NCI-H128 (cell line): Measurements from ENCODE around the gene NRXN3.

Experiments
- DNase-seq: peaks from one replicate; lab custom pipeline; 2025; ENCODE audit not compliant: unreplicated experiment; lab: John Stamatoyannopoulos, UW

The NRXN3 gene

DNA sequence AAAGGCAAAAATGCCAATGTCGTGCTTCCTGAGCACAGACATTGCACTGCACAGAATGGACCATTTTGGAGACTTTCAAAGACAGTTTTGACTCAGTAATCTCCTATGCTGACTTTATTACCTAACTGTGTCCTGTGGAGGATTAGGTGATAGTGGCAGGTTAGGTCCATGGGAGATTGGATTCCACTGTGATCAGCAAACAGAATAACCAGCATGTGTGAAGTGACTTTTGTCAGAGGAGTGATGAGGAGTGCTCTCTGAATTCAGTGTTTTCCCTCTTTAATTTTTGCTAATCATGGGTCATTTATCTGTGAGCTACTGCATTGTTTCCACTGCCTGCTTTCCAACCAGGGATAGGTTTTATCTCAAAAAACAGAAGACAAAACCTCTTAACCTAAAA is 1378.7 kb downstream of the NRXN3 start:
- no peak for DNase-seq

DNA sequence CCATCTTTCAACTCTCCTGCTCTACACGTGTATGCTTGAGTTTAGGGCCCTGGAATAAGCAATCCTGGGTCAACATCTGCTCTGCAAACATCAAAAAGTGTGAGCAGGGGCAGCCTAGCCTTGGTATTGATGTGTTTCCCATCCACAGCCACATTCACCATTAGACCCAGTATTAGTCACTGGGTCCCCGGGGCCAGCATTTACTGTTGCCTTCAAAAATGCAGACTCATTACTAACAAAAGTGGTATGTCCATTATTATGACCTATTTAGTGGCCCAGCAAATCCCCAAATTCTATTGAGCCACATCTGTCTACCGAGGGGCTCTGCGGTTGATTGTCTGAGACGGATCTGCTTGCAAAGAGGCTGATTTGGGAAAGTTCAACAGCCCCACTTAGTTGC is 1379.3 kb downstream of the NRXN3 start:
- DNase-seq = no peak

DNA sequence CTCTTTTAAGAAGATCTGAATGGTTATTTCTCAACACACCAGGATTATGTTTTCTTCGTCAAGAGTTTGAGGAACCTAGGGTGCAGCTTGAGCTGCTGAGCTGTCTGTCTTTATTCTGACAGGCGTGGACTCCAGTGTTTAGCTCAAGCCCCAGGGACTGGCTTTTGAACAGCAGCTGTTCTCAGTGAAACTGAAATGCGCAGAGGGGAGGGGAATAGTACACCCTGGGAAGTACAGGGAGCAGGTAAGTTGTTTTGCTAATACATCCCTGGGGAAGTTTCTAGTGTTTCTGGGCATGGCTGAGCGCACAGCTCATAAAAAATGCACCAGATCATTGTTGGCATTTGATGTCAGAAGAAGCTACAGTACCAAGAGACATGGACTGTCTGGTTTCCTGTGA is 1381.3 kb downstream of the NRXN3 start:
- peak; percentile 57 for DNase-seq

DNA sequence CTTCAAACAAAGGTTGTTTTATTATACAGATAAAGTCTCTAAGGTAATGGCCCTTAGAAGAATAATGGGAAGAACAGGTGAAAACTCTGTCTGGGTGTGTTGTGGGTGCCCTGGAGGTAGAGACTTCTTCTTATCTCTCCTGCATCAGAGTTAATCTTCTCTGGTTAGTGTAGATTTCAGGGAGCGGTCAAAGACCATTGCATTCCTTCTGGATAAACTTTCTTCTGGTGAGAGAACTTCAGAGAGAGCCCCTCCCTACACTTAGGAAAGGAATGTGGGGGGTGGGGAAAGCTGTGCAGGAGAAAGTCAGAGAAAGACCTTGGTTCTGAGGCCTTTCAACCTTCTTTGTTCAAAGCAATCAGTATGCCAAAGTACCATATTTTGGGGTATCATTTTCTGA is 1382.6 kb downstream of the NRXN3 start:
- no peak for DNase-seq

DNA sequence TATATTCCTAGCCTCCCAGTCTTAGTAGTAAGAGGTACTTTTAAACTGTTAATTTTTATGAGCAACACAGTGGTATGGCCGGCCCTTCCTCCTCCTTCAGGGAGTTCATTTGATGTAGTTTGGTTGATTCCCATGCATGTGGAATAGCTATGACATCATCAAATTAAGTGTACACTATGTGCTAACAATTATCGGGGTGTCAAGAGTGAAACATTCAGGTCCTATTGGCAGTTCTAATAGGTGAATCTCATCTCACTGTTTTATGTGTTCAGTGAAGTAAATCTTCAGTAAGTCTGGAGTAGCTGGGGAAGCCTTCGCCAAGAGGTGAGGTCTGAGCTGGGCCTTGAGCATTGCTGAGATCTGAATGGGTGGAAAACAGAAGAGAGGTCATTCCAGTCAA is 1384.6 kb downstream of the NRXN3 start:
- DNase-seq = no peak

DNA sequence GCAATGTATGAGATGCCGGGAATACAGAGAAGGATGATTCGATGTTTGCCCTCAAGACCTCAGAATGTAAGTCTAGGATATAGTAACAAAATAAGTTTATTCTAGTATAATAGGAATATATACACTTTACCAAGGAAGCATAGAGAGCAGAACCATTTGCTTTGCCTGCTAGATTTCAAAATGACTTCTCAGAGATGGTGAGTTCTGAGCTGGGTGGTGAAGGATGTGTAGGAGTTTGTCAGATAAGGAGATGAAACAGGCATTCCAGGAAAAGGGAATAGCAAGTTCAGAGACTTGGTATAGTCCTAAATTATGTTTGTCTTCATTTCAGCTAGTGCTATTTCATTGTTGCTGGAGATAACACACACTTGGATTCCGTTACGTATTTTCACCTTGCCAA is 1385.3 kb downstream of the NRXN3 start:
- DNase-seq = no peak

DNA sequence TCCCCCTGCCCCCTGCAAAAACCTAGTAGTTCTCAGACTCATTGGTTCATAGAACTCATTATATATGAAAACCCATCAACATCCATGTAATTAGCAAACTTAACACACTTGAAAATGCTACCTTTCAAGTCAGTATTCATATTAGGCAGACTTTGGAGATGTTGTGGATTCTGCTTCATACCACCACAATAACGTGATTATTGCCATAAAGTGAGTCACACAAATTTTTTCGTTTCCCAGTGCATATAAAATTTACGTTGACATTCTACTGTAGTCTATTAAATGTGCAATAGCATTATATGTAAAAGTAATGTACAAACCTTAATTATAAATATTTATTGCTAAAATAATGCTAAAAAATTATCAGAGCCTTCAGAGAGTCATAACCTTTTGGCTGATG is 1387.1 kb downstream of the NRXN3 start:
- DNase-seq = no peak

DNA sequence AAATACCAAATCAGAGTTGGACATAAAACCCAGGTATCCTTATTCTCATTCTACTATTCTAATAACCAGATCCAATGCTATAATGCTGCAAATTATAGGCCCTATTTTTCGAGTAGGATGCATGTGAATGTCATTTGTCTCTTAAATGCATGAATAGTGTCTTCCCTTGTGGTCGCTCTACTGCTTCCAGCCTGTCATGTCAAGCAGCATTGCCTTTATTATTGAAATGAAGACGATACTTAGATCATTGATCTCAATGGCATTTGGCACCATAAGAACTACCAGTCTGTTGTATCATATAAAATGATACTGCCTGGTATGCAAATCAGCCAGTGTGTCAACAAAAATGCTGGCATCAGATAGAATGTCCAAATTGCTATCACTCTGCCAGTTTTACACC is 1392.0 kb downstream of the NRXN3 start:
- no peak for DNase-seq

DNA sequence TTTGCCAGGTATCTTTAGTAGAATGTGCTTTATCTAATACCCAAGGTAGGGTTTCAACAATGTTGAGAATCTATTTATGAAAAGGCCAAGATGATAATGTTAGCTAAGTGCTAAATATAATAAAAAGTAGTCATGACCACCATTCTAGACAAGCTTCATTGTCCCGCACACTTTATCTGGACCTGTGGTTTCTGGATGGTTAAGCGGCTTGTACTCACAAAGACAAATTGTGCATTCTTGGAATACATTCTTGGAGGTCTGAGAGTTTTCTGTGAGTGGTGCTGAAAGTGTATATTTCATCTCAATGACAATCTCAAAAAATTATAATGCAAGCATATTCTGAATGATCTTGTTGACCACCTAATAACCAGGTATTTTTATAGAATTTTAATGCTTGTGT is 1394.2 kb downstream of the NRXN3 start:
- no peak for DNase-seq

DNA sequence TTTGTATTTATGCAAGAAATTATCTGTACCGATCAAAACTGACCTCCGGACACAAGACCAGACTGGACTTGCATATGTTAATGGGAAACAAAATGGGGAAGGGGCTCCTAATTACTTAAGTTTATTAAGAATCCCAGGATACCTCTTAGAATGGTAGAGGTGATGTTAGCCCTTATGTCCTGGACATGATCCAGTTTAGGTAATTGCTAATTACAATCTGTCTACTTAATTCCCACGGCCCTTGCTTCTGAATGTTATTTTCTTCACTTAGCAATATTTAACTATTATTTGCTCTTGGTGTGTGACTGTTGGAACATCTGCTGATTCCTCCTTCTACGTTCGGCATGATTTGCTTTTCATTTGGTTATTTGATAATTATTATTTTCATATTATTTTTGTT is 1397.1 kb downstream of the NRXN3 start:
- DNase-seq = no peak

DNA sequence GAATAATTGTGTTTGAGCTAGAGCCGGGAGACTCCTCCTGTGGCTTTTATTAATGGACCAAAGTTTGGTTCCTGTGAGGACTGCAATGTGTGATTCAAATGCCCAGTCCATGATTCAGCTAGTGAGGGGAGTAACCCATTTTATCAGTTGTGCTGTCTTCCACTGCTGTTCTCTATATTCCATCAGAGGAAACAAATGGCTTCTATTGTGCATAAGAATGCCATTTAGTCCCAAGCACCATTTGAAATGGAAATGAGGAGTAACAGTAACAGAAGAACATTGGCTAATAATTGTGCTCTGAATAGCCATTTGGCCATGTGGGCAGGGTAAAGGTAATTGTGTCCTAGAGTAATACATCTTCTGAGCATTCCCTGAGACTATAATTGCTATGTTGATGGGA is 1398.4 kb downstream of the NRXN3 start:
- DNase-seq = no peak

DNA sequence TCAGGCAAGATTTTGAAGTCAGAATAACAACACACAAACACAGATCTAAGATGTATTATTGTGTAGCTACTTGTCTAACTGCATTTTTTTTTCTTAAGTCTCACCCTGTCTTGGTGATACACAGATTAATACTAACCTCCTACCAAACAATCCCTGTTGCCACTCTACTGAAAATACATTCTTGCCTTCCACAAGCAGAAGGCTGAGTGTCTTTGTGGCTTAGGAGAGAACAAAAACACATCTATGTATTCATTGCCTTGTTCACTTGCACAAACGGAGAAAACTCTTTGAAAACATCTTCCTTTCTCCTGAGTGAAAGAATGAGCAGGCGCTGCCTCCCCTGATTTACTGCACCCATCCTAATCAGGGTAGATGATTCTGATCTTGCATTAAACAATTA is 1398.9 kb downstream of the NRXN3 start:
- DNase-seq = no peak

DNA sequence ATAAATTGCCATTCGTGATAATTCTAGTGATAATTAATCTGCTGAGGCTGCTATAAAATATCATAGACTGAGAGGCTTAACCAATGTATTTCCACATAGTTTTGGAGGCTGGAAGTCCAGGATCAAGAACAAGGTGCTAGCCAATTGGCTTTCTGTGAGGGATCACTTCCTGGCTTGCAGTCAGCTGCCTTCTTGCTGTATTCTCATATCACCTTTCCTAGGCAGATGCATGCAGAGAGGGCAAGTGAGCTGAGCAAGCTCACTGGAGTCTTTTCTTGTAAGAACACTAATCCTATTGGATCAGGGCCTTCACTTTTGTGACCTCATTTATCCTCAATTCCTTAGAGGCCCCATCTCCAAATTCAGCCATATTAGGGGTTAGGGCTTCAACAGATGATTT is 1400.5 kb downstream of the NRXN3 start:
- DNase-seq = no peak

DNA sequence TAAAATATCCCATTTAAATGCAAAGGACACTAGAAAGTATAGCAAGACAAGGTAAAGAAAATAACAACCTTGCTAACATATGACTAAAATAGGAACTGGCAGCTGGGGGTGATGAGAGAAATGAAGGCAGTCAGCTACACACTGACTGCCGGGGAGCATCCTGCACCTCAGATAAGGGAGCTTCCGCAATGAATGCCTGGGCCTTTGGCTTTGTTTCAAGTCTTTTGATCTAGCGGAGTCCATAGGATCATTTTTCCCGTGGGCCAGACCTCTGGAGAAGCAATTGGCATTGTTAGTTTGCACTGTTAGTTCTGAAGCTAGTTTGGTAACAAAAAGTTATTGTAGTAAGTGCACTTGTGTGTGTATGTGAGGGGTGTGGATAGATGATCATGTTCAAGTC is 1401.2 kb downstream of the NRXN3 start:
- peak; percentile 30 for DNase-seq

DNA sequence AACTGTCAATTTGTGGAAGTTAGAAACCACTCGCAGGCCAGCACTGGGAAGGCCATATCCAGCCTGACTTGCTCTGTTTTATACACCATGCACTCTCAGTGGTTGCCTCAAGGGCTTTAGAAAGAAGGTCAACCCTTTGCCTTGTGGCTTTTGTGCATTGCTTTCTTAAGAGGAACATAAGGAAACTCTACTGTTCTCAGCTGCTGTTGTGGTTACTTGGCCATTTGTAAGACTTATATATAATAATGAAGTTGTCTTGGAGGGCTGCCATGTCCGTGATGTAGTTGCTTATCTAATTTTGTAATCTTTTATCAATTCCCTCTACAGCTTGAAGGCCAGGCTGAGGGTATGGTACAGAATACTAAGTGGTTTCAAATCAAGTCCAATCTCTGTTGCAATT is 1403.3 kb downstream of the NRXN3 start:
- no peak for DNase-seq

DNA sequence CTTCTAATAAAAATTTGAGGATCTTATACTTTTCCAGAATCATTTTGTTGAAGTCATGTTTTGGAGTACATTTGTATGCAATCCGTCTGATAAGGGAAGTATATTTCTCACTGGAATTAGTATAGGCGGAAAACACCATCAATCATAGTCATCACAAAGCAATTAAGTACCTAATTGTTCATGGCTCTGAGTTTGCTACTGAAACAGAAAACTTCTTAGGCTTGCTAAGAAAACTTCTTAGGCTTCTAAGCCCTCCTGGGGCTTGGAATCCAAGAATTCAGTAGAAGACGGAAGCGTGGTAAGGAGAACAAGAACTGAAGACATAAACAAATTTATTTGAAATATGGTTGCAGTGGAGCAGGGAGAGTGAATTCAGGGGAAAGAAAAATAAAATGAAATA is 1404.9 kb downstream of the NRXN3 start:
- no peak for DNase-seq

DNA sequence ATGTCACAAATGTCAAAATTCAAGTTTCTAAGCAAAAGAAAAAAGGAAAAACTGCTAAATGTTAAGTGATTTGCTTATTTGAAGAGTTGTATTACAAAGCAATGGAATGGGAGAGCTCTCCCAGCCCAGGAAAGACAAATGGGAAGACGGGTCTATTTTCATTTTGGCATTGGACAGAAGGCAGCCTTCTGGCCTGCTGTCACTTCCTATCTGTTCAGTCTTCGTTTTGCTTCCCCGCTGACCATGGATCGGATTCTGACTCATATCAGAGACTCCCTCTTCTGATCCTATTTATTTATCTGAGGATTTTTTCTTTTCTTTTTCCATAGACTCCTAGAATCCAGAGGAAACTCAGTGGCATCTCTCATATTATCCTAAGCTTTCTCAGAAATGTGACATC is 1406.3 kb downstream of the NRXN3 start:
- no peak for DNase-seq

DNA sequence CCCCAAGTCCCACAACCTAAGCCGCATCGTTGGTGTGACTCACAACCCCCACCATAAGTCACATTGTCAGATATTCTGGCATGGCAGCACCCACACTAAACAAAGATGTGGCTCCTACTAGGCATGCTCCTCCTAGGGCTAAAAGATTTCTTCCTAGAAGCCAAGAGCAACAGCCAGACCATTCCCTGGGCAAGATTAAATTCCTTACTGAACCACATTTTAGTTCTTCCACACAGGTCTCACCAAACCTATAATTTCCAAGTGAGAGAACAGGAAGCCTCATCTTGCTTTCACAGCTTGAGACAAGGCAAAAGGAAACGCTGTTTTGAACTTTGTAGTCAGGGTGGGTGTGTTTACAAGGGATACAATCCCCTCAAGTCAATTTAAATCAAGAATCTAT is 1408.3 kb downstream of the NRXN3 start:
- DNase-seq = no peak

DNA sequence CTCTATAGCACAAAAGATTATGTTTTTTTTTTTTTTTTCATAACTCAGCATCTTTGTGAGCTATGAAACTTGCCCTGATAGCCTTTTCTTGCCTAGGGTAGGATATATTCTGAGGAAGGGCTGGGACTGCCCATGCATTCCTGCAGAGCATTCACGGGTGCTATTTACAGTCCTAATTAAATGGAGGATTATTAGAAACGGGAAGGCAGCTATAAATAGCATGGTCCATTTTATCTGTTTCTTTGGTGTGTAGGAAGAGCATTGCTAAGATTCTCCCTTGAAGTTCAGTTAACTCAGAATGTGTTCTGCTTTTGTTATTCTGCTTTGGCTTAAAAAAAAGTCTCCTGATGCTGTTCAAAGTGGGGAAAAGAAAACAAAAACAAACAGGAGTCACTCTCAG is 1410.2 kb downstream of the NRXN3 start:
- DNase-seq = no peak

DNA sequence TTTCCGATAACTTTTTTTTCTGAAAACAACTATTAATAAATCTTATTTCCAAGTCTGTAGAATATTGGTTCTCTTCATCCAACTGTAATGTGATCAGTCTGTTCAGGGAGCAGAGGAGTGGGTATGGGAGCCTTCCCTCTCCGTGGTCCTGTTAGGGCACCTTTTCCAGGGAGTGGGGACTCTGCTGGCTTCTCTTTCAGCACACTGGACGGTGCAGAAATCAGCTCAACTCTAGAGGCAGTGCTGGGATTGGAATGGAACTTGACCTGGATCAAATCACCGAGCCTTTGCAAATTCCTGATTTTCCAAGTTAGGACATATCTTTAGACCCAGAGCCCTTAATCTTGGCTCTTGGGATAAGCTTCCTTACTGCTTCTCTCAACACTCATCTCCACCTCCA is 1410.7 kb downstream of the NRXN3 start:
- DNase-seq = no peak

DNA sequence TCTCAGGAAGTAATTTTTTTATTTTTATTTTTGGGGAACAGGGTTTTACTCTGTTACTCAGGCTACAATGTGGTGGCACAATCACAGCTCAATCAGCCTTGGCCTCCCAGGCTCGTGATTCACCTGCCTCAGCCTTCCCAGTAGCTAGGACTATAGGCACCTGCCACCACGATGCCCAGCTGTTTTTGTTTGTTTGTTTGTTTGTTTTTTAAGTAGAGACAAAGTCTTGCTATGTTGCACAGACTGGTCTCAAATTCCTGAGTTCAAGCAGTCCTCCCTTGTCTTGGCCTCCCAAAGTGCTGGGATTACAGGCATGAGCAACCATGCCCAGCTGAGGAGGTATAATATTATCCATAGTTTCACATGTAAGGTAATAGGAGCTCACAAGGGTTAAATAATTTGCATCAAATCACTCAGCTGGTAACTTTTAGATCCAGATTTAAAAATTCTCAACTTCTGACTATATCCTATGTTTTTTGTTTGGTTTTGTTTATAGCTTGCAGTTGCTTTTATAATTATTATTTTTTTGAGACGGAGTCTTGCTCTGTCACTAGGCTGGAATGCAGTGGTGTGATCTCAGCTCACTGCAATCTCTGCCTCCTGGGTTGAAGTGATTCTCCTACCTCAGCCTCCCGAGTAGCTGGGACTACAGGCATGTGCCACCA is 1411.9 kb downstream of the NRXN3 start:
- no peak for DNase-seq

DNA sequence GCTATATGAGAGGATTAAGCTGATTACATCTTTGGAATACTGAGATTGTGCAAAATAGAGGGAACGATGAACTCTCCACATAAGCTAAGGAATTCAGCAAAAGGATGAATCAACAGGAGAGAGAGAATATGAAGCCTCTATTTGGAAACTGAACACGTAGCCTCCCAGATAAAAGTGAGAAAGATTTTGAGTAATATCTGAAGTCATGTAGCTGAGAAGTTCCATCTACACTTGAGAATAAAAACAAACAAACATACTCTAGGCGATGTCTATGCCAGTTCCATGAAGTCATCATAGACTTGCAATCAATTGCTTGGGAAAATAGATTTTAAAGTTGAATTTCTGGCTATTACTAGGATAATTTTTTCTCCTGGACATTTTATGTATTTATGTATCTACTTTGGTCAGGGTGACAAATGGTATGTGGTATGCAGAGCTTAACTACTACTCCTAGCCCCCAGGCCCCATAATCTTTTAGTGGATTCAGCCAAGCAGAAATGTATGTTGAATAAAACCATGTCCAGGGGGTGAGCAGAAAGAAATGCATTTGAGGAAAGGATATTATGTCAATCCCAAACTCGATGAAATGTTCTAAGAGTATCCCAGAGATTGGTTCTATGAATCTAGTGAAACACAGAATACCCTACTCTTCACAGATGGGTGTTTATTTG is 1413.7 kb downstream of the NRXN3 start:
- DNase-seq = no peak

DNA sequence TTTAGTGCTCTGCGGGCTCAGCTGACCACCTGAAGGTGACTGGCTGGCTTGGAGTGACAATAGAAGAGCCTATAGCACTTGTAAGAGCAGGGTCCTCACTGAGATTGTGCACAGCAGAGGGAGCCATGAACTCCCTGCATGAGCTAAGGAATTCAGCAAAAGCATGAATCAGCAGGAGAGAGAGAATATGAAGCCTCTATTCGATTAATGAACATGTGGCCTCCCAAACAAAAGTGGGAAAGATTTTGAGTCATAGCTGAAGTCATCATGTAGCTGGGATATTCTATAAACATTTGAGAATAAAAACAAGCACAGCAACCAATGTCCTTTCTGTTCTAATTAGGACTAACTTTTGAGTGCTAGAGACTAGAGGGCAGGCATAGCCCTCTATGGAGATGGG is 1414.5 kb downstream of the NRXN3 start:
- DNase-seq = no peak
